Nucleus accumbens (tissue), 56 donors: ENCODE data around the gene SP2.
"Not testable (repeated sequence)": the region's sequence is repeated elsewhere in the genome, so short reads cannot be mapped to it uniquely, and the experiment has no call there.

ENCODE experiments used
- DNase-seq, 56 donors: peaks; one replicate each; lab custom pipeline; 2025; lab: John Stamatoyannopoulos, UW

Gene SP2

DNA sequence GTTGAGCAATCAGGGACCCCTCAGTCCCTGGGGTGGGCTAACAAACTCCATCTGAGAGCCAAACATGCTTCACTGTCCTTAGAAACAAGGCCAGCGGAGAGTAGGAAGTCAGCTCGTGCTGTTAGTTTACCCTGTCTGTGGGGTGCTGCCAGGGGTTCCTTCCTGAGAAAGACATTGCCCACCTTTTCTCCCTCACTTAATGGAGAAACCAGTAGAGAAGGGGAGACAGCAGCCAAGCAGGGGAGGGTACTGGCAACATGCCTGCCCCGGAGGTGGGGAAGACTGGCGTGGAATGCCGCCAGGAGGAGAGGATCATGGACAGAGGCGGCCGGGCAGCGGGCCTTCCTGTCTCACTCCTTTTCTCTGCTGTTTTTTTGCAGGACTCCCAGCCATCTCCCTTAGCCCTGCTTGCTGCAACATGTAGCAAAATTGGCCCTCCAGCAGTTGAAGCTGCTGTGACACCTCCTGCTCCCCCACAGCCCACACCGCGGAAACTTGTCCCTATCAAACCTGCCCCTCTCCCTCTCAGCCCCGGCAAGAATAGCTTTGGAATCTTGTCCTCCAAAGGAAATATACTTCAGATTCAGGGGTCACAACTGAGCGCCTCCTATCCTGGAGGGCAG, 19.9 kb downstream of the SP2 start:
- DNase-seq, result peak in 14 of 56 donors; percentile 4 to 47 (median 13)

DNA sequence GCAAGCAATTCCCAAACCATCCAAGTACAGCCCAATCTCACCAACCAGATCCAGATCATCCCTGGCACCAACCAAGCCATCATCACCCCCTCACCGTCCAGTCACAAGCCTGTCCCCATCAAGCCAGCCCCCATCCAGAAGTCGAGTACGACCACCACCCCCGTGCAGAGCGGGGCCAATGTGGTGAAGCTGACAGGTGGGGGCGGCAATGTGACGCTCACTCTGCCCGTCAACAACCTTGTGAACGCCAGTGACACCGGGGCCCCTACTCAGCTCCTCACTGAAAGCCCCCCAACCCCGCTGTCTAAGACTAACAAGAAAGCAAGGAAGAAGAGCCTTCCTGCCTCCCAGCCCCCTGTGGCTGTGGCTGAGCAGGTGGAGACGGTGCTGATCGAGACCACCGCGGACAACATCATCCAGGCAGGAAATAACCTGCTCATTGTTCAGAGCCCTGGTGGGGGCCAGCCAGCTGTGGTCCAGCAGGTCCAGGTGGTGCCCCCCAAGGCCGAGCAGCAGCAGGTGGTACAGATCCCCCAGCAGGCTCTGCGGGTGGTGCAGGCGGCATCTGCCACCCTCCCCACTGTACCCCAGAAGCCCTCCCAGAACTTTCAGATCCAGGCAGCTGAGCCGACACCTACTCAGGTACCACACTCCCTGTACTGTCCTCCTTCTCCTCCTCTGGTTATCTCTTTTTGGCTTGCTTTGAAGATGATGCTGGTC, 20.6 kb downstream of the SP2 start:
- no peak for DNase-seq

DNA sequence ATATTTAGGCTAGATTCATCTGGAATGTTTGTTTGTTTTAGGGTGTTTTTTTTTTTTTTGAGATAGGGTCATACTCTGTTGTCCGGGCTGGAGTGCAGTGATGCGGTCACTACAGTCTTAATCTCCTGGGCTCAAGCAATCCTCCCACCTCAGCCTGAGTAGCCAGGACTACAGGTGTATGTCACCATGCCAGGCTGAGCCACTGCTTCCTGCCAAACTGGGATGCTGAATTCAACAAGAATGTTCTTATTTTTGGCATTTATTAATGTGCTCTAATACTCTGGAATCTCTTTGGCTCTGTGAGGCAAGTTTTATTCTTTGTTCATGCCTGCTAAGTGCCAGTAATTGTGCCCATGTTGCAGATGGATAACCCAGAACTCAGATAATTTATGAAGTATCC, 21.5 kb downstream of the SP2 start:
- DNase-seq, result no peak

DNA sequence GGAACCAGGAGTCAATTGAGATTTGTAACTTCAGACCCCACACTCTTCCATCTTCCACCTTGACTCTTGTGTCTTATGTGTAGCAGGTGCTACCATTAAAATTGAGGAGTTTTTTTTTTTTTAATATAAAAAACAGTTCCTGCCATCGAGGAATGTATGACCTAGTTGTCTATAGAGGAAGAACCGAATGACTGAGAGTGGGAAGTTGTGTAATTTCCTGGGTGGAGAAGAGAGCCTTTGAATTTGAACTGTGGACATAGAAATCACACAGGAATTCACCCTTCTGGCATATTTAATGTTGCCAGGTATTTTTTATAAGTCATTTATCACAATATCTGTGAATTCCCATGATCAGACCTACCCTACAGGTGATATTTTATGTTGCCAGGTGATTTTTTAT, 22.0 kb downstream of the SP2 start:
- no peak for DNase-seq

DNA sequence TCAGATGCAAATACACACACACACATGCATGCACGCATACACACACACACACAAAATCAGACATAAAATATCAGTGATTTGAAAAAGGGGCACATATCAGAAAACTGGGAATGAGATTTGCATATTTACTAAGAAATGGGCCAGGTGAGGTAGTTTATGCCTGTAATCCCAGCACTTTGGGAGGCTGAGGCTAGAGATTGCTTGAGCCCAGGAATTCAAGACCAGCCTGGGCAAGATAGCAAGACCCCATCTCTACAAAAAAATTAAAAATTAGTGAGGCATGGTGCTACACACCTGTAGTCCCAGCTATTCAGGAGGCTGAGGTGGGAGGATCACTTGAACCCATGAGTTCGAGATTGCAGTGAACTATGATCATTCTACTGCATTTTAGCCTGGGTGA, 23.0 kb downstream of the SP2 start:
- DNase-seq, result no peak

DNA sequence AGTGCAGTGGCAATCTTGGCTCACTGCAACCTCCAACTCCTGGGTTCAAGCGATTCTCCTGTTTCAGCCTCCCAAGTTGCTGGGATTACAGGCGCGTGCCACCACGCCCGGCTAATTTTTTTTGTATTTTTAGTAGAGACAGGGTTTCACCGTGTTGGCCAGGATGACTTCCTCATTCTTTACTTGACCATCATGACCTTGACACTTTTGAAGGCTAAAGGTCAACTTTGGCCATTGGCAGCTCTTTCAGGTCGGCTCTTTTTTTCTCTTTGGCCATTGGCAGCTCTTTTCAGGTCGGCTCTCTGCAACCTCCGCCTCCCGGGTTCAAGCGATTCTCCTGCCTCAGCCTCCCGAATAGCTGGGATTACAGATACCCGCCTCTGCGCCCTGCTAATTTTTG, 23.9 kb downstream of the SP2 start:
- DNase-seq, result not testable (repeated sequence)

DNA sequence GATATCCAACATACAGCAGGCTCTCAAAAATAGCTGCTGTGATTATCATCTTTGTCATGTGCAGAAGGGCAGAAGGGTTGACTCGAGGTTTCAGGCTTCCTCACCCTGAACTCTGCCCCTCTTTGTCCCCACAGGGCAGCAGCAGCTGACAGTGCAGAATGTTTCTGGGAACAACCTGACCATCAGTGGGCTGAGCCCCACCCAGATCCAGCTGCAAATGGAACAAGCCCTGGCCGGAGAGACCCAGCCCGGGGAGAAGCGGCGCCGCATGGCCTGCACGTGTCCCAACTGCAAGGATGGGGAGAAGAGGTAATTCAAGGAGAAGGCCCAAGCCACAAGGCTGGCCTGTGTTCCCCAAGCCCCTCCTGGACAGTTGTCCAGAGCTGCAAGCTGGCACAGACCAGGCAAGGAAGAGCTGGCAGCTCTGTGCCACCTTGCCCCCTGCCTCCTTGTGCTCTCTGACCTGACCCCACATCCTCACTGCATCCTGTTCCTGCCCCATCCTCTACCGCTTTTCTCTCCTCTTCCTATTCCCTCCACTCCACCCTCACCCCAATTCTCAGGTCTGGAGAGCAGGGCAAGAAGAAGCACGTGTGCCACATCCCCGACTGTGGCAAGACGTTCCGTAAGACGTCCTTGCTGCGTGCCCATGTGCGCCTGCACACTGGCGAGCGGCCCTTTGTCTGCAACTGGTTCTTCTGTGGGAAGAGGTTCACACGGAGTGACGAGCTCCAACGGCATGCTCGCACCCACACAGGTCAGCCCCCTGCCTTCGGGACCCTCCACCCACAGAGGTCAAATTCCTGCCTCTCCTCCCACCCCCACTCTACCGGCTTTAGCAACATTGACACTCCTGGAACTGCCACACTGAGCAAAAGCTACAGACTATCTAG, 29.0 kb downstream of the SP2 start:
- no peak for DNase-seq

DNA sequence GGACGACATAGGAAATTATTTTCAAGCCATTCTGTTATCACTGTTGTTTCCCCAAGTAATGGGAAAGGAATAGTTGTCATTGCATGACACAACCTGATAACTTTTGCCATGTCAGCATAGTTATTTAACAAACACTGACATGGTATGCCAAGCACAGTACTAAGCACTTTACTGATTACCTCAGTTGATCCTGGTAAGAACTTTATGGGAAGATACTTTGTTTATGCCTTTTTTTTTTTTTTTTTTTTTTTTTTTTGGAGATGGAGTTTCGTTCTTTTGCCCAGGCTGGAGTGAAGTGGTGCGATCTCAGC, 29.6 kb downstream of the SP2 start:
- DNase-seq, result no peak

DNA sequence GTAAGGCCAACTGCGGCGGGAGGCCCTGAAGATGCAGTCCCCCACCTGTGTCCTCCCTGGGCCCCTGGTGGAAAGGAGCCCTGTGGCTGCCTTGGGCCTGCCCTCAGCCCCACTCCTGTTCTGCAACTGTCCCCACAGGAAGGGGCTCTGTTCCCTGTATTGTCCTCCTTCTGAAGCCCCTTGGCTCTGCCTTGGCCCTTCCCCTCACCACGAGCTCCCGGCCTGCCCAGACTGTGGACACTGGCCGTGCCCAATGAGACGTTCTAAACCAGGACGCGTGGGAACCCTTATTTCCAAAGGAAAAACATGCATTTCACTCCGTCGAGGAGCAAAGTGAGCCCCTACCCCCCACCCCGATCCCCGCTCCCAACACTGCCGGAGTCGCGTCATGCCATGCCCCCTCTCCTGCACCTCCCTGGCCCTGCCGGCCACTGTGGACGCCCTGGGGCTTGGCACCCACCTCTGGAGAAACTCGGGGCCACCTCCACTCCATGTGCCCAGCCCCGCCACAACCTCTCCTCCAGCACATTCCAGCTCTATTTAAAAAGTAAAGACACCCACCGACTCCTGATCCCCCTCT, 31.9 kb downstream of the SP2 start:
- DNase-seq, result no peak

DNA sequence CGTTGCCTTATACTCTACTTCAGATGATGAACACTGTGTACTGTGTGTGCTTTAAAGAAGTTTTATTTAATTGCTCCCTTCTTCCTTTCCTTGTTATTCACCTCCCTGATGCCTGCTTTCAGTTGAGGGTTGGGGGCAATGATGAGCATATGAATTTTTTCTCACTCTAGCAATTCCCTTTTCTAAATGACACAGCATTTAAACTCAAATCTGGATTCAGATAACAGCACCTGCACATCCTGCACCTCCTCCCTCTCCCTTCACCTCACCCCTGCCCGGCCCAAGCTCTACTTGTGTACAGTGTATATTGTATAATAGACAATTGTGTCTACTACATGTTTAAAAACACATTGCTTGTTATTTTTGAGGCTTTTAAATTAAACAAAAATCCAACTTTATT, 32.4 kb downstream of the SP2 start:
- DNase-seq, result no peak

DNA sequence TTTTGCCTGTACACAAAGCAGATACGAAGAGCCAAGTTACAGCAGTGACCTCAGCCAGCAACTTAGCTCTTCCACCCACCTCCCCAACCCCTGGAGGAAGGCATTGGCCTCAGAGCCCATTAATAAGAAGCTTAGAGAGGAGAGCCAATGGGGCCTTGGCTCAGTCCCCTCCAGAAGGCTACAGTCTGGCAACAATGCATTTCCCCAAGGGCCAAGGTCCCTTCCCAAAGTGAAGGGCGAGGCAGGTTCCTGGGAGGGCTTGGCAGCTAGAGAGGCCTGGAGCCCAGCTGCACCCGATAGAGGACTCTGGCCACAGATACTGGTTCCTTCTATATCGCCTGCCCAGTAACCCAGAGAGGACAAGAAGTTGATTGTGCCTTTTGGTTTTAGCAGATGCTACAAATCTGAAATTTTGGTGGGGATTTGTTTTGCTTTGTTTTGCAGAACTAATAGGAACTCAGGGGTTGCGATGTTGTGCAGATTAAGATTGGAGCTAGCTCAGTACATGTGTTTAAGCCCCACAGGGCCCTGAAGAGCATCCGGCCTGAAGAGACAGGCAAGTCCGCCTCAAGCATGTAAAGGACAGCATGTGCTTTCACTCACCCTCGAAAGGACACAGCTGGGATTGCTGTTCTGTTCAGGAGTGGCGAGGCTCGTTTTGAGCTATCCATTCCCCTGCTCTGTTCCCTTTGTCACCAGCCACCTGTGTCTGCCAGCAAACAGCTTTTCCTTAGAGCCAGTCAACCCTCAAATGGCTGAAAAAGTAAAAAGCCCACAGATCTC, 33.4 kb downstream of the SP2 start:
- DNase-seq, result peak in 4 of 56 donors; percentile 3 to 16 (median 7)

DNA sequence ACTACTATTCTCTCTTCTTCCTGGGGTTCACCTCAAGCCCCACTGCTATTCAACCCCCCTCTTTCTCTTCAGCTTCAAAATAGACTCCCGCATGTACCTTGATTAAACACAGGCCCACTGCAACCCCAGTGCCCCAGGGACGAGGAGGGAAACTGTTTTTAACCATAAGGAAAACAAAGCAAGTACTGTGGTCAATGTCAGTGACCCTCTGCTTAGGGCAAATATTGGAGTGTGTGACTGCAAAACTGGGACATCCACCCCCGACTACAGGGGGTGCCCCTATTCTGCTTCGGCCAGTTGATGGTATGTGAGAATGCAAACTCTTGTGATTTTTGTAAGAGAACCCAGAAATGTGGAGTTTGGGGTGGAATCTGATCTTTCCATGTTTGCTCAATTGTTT, 35.8 kb downstream of the SP2 start:
- DNase-seq, result no peak

DNA sequence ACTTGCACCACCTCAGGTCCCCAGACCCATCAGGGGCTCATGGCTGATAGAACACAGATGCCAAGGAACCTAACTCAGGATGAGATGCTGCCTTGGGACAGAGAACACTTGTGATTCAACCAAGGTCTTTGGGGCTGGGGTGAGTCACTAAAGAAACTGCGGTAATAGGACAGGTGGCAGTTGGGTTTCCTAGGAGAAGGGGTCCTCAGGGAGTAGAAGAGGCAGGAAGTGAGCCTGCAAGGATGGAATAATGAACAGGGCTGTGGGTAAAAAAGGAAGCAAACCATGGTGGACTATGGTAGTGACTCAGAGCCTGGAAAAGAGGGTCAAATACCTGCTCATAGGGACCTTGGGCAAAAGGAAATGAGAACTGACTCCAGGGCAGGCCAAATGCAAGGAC, 38.8 kb downstream of the SP2 start:
- DNase-seq, result no peak

DNA sequence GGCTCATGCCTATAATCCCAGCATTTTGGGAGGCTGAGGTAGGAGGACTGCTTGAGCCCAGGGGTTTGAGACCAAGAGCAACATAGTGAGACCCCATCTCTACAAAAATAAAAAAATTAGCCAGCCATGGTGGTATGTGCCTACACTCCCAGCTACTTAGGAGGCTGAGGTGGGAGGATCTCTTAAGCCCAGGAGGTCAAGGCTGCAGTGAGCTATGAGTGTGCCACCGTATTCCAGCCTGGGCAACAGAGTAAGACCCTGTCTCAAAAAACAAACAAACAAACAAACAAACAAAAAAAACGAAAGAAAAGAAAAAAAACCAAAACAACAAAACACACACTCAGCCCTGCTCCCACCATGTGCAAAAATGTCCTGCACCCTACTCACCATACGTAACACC, 39.4 kb downstream of the SP2 start:
- DNase-seq, result not testable (repeated sequence)

DNA sequence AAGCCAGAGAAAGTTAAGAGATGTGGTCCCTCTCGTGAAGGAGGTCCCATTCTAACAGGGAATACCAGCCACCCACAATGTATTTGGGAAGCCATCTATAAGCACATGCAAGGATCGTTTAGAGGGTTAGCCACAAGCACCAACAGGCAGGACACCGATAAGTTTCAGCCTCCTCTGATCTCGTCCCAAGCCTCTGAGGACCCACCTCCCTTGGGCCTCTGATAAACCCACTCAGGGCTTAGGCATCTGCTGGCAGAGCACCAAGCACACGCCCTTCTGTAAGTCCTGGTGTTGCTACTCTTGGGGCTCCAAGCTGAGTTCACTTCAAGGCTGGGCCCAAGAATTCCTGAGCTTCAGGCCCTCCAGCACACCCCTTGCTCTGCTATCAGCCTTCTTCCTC, 39.9 kb downstream of the SP2 start:
- no peak for DNase-seq

DNA sequence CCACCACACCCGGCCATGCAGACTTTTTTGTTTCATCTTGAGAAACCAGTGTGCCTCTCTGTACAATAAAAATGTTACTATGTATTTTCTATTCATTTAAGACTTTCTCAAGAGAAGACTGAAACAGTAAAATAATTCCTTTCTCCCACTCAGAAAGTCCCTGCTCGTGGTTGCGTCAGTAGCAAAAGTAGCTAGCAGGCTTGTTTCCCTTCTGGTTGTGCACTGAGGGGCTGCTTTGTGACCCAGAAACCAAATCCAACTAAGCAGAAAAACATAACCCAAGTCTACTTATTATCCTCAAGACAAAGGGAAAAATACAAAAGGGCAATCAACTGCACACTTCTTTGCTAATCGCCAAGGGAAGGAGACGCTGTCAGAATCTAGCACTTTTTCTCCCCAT, 41.9 kb downstream of the SP2 start:
- DNase-seq, result no peak

DNA sequence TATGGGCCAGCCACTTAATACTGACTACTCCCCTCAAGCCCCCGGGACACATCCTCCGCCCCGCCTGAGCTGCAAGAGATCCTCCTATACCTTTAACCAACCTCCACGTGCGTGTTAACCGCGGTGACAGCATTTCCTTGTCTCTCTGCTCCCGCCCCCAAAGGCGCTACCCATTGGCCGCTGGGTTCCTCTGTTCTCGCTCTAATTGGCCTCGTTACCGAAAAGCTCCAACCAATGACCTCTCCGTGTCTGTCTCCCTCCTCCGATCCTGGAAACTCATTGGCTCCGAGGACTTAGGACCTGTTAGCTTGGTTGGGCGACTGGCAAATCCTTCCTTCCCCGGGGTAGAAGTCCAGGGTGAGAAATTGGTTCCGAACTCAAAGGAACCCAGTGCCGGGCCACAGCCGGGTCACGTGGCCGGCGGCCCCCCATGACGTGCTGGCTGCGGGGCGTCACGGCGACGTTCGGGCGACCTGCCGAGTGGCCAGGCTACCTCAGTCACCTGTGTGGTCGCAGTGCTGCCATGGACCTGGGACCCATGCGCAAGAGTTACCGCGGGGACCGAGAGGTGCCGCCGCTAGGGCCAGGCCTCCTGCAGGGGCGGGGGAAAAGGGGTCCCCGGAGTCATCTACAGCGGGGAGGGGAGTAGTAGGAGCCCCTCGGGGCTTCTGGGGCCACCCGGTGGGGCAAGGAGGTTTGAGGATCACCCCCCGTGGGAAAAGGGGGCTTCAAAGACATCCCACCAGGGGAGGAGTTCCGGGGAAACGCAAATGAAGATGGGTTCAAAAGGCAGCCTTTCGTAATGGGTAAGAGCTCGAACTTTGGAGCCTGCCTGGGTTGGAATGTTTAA, 45.4 kb downstream of the SP2 start, which contains the start of gene PNPO:
TSS of gene PNPO (plus strand) at position 326 of the 850 bp plus-strand sequence. CDS start at position 431, 105 bp downstream.
- peak; percentile 68 to 99 (median 94) for DNase-seq

DNA sequence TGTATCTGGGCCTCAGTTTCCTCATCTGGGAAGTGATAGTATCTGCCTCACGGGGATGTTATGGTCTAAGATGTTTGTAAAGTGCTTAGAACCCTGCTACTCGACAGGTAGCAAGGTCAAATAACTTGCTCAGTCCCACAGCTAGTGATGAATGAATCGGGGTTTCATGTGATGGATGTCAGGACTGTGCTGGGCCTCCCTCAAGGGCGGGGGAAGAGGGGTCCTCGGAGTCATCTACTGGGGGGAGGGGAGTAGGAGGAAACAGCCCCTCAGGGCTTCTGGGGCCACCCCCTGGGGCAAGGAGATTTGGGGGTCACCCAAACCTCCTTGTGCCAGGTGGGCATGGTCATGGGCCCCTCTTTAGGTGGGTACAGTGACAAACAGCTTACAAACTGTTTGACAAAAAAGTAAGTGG, 46.1 kb downstream of the SP2 start:
- DNase-seq, result no peak

DNA sequence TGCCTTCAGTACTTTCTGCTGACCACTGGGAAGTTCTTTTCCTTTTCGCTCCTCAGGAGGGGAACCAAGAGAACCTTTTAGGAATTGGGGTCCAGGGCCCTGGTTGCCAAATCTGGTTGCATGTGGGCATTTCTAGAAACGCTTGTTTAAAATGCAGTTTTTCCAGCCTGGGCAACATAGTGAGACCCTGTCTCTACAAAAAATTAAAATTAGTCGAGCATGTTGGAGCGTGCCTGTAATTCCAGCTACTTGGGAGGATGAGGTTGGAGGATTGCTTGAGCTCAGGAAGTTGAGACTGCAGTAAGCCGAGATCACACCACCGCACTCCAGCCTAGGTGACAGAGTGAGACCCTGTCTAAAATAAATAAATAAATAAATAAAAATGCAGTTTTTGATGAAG, 46.5 kb downstream of the SP2 start:
- DNase-seq, result no peak
